Measurements from ENCODE around the gene PREX1.

Gene PREX1

DNA sequence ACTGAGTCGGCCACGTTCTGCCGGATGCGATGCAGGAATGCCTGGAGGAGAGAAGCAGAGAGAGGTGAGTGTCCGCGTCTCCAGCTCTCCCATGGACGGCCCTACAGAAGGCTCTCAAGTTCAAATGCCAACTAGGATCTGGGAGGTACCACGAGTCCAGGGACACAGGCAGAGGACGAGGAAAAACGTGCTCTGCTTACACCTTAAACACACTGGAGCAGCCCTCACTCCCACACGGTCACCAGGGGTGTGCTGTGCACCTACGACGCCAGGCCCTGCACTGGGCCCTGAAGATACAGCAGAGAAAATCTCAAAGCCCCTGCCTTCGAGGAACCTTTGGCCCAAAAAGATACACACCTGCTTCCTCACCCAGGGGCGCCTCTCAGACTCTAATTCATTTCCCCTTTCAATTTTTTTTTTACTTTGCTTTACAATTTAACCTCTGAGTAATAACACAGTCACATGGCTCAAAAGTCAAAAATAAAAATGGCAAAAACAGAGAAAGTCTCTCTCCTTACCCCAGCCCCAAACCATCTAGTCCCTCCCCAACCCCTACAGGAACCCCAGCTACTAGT, 79.9 kb downstream of the PREX1 start:
- DNase-seq = no peak

GRCh38 chr20:48745330-48745729, 82.5 kb downstream of the PREX1 start:
- no peak for DNase-seq

DNA sequence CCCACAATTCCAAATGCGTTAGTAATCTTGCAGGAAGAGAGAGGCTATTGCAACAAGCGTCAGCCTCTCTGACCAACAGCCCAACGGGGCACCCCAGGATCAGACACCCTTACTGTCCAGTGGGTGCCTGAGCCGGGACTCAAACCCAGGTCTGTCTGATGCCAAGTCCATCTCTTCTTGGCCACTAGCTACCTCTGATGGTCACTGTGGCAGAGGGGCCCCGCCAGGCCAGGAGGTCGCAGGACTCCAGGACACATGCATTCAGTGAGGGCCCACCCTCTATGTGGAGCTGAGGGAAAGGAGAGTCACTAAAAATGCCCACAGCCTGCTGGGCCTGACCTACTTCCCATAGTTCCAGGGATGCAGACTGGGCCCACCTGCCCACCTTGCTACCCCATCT, 83.3 kb downstream of the PREX1 start:
- DNase-seq = no peak

- DNase-seq = no peak
Measured at GRCh38 chr20:48743807-48744206, 84.0 kb downstream of the PREX1 start.

- DNase-seq = no peak
Measured at GRCh38 chr20:48742912-48743680, 84.7 kb downstream of the PREX1 start.

DNA sequence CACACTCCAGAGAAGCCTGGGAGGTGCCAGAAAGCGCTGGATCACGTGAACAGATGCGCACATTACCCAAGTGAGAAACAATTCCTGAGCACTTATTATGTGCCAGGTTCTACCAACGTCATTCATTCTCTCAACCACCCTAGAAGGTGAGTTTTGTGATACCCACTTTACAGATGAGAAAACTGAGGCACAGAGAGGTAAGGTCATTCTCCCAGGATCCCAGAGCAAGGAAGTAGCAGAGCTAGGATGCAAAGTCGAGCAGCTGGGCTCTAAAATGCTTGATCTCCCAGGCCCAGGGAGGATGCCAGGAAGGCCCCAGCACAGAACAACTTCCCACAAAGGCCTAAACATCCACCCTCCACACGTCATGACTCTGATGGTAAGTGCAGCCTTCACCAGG, 85.6 kb downstream of the PREX1 start:
- DNase-seq = no peak

- no peak for DNase-seq
Measured at GRCh38 chr20:48741669-48742068, 86.1 kb downstream of the PREX1 start.

DNA sequence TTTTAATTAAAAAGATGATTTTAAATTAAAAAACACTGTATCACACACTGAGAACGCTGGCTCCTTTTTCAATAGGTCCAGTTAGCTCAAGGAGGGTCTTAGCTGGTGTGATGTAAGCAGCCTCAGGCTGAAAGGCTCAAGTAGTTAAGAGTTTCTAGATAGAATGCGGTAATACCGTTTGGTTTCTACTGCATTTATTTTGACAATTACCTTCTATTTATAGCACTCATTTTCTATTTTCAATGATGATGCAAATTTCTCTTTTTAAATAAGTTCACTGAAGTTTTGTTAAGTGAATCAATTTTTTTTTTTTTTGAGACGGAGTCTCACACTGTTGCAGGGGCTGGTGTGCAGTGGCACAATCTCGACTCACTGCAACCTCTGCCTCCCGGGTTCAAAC, 87.1 kb downstream of the PREX1 start:
- DNase-seq = no peak

- no peak for DNase-seq
Measured at GRCh38 chr20:48740292-48740649, 87.5 kb downstream of the PREX1 start.

DNA sequence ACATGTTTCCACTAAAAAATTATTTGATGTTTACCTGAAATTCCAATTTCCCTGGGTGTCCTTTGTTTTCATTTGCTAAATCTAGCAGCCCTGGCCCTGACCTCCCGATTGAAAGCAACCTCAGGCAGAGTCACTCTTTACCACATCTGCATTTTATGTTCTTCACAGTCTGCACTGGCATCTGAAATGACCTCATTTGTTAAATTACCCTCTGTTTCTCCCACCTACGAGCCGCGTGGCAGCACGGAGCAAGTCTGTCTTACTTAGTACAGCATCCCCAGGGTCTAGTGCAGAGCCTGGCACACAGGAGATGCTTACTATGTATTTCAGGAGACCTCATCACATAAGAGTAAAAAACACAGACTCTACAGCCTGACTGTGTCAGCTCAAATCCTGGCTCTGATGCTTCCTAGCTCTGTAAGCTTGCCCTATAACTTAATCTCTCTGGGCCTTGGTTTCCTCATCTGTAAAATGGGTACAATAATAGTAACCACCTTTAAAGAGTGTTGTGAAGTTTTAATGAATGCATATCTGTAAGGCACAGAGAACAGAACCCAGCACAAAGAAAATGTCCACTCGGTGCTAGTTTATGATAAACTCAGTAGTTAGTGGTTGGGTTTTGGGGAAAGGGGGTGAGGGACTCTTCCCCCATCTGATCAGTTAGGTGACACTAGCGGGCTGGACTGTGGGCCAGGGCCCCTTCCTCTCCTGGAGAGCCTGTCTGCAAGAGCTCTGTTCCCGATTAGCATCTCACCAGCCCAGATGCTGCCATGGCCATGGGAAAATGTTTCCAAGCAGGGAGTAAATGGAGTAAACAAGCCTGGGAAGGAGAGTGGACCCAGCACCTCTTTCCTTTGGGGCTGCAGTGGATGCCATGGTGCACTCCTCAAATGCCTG, 88.2 kb downstream of the PREX1 start:
- DNase-seq = no peak

DNA sequence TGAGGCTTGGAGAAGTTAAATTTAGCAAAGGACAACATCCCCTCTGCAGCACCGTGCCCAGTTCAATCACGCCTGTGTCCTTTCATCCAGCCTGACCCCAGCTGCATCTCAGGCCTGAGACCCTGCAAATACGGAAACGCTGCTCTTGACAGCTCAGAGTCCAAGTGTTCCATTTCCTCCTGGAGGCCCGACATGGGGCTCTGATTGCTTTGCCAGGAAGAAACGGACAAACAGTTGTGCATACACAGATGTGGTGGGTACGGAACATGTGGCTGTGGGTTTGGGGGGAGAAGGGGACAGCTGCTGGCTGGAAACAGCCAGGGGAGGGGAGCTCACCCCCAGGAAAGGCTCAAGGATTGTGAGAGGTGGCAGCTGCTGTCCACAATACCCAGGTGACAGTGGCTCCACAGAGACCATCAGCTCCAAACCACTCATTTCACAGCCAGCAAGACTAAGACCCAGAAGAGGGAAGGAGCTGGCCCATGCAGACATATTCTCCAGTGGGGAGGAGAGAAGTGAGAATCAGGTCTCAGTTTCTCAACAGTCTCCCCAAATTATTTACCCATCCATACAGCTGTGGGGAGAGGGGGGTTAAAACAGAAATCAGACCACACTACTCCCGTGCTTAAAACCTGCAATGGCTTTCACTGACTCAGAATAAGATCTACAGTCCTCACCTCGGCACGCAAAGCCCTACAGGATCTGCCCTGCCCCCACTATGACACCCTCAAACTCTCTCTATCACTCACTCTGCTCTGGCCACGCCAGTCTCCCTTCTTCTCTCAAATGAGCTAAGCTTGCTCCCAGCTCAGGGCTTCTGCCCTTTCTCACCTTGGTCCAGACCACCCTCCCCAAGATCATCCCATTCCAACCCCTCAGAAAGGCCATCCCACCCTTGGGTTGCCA, 89.1 kb downstream of the PREX1 start:
- DNase-seq = no peak

DNA sequence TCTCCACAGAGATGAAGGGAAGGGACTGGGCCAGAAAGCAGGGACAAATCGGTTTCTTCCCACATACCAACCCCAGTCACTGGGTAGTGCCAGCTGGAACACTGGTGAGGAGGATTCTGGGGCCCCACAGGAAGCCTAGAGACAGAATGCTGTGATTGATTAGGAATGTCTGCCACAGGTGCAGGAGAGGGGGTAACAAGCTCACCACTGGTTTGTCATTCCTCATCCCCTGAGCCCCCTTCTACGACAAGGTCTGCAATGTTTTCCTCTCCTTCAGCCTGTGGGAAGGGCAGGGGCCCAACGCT, 89.8 kb downstream of the PREX1 start:
- DNase-seq = no peak

DNA sequence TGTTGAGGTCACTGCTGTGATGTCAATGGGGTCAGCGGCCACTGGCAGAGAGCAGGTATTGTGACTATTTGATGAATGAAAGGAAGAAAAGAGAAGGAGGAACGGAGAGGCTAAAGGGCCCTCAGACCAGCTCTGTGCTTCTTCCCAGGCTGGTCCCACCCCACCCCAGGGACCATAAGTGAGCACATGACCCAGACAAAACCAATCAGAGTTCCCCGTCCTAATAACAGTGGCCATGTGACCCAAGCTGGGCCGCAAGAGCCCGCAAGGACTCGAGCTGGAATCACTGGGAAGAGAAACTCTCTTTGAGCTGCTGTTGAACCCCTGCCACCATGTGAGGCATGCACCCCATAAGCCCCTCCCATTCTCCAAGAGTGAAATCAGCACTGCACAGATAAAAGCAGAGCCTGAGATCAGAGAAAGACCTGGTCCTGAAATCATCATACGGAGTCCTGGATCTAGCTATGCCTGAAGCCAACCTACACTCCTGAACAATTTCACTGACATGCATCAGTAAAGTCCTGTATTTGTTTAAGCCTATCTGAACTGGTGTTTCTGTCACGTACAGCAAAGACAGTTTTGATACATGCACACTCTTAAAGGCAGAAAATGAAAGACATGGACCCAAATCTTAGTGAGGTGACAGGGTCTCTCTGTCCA, 90.2 kb downstream of the PREX1 start:
- DNase-seq = no peak

- no peak for DNase-seq
Measured at GRCh38 chr20:48736636-48737035, 91.2 kb downstream of the PREX1 start.

DNA sequence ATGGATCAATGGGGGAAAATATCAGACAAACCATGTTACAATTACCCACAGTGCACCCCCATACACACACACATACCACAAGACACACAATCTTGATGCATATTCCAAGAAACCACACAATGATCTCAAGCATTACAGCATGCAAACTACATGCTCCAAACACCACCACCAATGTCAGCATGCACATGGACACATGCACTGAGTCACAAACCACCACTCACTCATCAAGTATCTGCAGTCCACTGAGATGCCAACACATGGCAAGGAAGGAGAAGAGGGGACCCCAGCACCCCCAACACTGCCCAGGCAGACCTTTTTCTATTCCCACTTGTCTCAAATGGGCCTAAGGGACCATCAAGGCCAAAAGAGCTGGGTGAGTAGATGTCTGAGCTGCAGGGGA, 91.6 kb downstream of the PREX1 start:
- DNase-seq = no peak

DNA sequence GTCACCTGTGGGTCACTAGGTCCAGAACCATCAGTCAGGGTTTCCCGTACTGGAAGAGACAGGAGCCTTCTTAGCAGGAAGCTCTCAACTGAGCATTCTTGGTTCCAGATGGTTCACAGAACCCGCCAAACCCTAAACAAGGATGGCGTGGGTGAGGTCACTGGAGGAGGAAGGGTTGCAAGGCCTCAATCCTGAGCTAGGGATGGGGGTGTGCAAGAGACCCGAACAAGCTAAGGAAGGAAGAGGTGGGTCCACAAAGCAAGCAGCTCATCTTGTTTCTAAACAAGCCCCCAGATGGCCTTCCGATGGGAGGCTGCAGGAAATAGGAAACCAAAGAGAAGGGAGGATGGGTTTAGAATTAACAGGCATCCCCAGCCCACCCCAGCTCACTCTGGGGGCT, 92.7 kb downstream of the PREX1 start:
- DNase-seq = no peak

DNA sequence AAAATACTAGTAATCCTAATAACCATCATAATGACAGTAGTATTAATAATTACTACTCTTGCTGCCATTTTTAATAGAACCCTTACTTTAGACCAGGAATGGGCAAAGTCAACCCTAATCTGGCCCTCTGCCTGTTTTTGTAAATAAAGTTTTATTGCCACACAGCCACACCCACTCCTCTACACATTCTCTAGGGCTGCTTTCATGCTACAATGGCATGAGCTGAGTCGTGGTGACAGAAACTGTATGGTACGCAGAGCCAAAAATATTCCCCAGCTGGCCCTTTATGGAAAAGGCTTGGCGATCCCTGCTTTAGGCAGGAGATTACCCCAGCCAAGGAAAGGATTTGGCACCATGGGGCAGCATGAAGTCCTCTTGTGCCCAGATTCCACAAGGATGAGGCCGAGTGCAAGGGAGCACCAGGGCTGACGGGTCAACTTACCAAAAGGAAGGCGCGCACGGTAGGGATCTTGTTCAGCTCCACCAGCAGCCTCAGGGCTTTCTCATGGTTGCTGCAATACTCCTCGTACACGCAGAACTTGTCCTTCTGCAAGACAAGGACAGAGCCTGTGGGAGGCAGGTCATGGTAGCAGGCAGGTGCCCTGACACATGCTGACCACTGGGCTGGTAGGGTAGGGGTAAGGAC, 93.6 kb downstream of the PREX1 start:
- no peak for DNase-seq

- DNase-seq = no peak
Measured at GRCh38 chr20:48733296-48733790, 94.5 kb downstream of the PREX1 start.

- no peak for DNase-seq
Measured at GRCh38 chr20:48732081-48732829, 95.5 kb downstream of the PREX1 start.

GRCh38 chr20:48731536-48731935, 96.3 kb downstream of the PREX1 start:
- DNase-seq = no peak

DNA sequence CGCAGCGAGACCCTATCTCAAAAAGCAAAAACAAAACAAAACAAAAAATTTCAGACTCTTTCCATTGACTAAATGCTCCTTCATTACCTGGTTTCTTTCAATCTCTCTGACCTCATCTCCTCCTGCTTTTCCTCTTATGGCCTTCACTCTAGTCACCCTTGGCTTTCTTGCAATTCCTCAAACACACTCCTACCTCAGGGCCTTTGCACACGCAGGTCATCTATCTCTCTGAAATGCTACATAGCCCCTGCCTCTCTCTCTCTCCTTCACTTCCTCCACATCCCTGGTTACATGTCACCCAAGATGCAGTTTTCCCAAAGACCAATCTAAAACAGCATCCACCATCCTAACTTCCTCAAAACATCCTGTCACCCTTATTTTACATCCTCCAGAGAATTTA, 96.8 kb downstream of the PREX1 start:
- no peak for DNase-seq
